ENCODE measurements around the gene NALCN. TPM values are rescaled to one million over a fixed set of nuclear protein-coding genes. Genes with fewer than 3 reads are reported as not detected.
"Not testable (repeated sequence)": the region's sequence is repeated elsewhere in the genome, so short reads cannot be mapped to it uniquely, and the experiment has no call there.

Gene NALCN
- total and polyA plus RNA-seq, 2 experiments from 2014 or later = 0.33 to 0.57 TPM

DNA sequence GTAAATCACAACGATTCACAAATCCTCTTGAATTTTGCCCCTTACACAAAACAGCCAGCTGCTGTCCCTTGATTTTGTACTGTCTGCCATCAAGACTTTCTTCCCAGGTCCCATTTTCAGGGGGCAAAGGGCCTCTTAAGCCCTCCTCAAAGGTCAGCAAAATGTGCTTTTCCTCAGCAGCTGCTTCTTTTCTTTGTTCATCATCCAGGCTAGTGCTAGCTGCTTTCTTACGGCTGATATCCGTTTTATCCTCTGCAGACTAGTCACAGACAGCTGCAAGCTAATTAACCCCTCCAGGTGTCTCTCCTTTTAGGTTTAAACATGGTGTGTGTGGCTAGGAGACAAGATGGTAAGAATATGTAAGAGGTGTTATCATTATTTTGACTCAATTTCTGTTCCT lies 90.9 kb downstream of the NALCN start:
- no peaks in the 10 kb centered on the region for H3K9me3 ChIP-seq (ENCODE audit: low read depth)
- no peak overlapping the region for H3K27ac ChIP-seq
- WGBS (ENCODE audit: low lambda C conversion rate, missing lambda C conversion rate) = 50% methylated on average over 3 of the region's 3 CpGs
- H2AFZ ChIP-seq = no peak overlapping the region
- H4K20me1 ChIP-seq (ENCODE audit: insufficient read depth, poor library complexity, severe bottlenecking) = no peaks in the 10 kb centered on the region
- no peaks in the 10 kb centered on the region for H3K27me3 ChIP-seq
- no peaks in the 10 kb centered on the region for H3K4me1 ChIP-seq (ENCODE audit: insufficient read depth)
- no peaks in the 10 kb centered on the region for H3K79me2 ChIP-seq
- H3K9me2 ChIP-seq (replicated peaks; ENCODE audit: insufficient read depth) = no peaks in the 10 kb centered on the region
- no peak overlapping the region for H3K4me3 ChIP-seq
- no peak overlapping the region for H3K4me2 ChIP-seq
- DNase-seq (ENCODE audit: low spot score) = no peak
- TF ChIP-seq, protein P1, sequence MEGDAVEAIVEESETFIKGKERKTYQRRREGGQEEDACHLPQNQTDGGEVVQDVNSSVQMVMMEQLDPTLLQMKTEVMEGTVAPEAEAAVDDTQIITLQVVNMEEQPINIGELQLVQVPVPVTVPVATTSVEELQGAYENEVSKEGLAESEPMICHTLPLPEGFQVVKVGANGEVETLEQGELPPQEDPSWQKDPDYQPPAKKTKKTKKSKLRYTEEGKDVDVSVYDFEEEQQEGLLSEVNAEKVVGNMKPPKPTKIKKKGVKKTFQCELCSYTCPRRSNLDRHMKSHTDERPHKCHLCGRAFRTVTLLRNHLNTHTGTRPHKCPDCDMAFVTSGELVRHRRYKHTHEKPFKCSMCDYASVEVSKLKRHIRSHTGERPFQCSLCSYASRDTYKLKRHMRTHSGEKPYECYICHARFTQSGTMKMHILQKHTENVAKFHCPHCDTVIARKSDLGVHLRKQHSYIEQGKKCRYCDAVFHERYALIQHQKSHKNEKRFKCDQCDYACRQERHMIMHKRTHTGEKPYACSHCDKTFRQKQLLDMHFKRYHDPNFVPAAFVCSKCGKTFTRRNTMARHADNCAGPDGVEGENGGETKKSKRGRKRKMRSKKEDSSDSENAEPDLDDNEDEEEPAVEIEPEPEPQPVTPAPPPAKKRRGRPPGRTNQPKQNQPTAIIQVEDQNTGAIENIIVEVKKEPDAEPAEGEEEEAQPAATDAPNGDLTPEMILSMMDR (IDR thresholded peaks at IDR 0.05; ENCODE audit: poor library complexity) = no peak
- TF ChIP-seq EZH2 (IDR thresholded peaks at IDR 0.05; ENCODE audit: borderline replicate concordance) (no peak), EZH2phosphoT487 (IDR thresholded peaks at IDR 0.05; ENCODE audit: low read depth, severe bottlenecking, unreplicated experiment) (no peak)
- H3K36me3 ChIP-seq (replicated peaks; ENCODE audit: insufficient read depth, low read depth) = no peaks in the 10 kb centered on the region

DNA sequence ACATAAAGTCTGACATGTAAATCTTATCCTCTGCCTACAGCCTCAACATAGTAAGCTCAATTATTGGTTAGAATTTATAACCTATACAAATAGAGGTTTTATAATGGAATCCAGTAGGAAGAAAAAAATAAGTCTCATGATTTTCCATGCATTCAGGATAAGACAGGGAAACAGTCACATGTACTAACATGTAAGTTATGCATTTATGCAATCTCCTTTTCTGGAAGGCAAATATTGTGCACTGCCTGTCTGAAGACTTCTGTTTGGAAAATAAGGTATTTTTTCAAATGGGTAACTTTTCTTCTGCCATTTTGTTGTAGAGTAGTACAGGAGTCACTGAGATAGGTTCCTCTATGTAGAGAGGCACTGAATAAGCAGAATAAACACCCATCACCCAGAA lies 92.7 kb downstream of the NALCN start:
- Histone ChIP-seq H3K4me2 (no peak overlapping the region), H3K4me3 (no peak overlapping the region), H3K36me3 (replicated peaks; ENCODE audit: insufficient read depth, low read depth) (no peaks in the 10 kb centered on the region), H3K4me1 (ENCODE audit: insufficient read depth) (no peaks in the 10 kb centered on the region), H3K27ac (no peak overlapping the region), H3K9me2 (replicated peaks; ENCODE audit: insufficient read depth) (no peaks in the 10 kb centered on the region), H4K20me1 (ENCODE audit: insufficient read depth, poor library complexity, severe bottlenecking) (no peaks in the 10 kb centered on the region), H2AFZ (no peak overlapping the region), H3K27me3 (no peaks in the 10 kb centered on the region), H3K9me3 (ENCODE audit: low read depth) (no peaks in the 10 kb centered on the region), H3K79me2 (no peaks in the 10 kb centered on the region)
- no peak for DNase-seq (ENCODE audit: low spot score)
- TF ChIP-seq EZH2 (IDR thresholded peaks at IDR 0.05; ENCODE audit: borderline replicate concordance) (no peak), EZH2phosphoT487 (IDR thresholded peaks at IDR 0.05; ENCODE audit: low read depth, severe bottlenecking, unreplicated experiment) (no peak)
- TF ChIP-seq, protein P1 (IDR thresholded peaks at IDR 0.05; ENCODE audit: poor library complexity) = no peak

DNA sequence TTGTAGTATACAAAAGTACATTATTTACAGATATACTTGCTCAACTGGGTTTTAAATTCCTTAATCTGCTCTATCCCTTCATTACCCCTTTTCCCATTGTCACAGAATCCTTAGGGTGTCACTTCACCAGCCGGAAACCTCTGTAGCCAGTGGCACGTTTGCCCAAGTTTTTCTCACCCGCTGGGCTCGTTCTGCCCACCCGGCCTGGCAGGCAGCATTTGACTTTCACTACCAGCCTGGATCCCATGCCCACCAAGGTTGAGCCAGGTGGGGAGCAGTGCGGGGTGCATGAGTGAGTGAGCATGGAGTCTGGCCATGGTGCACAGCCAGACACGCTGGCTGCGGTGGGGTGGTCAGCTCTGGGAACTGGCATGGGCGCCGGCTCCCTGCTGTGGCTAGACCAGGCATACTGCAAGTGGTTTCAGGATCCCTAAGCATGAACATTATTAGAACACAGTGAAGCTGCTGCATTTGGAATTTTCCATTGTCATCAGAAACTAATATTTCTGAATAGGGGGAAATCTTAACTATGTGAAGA lies 98.3 kb downstream of the NALCN start:
- H4K20me1 ChIP-seq (ENCODE audit: insufficient read depth, poor library complexity, severe bottlenecking) = no peaks in the 10 kb centered on the region
- no peak for DNase-seq (ENCODE audit: low spot score)
- 97% methylated on average over 10 of the region's 10 CpGs for WGBS (ENCODE audit: low lambda C conversion rate, missing lambda C conversion rate)
- H3K36me3 ChIP-seq (replicated peaks; ENCODE audit: insufficient read depth, low read depth) = no peaks in the 10 kb centered on the region
- no peak overlapping the region for H2AFZ ChIP-seq
- no peaks in the 10 kb centered on the region for H3K27me3 ChIP-seq
- TF ChIP-seq EZH2 (IDR thresholded peaks at IDR 0.05; ENCODE audit: borderline replicate concordance) (no peak), EZH2phosphoT487 (IDR thresholded peaks at IDR 0.05; ENCODE audit: low read depth, severe bottlenecking, unreplicated experiment) (no peak)
- TF ChIP-seq, protein P1 (IDR thresholded peaks at IDR 0.05; ENCODE audit: poor library complexity) = no peak
- H3K4me3 ChIP-seq = no peak overlapping the region
- H3K79me2 ChIP-seq = no peaks in the 10 kb centered on the region
- H3K9me3 ChIP-seq (ENCODE audit: low read depth) = no peaks in the 10 kb centered on the region
- no peaks in the 10 kb centered on the region for H3K4me1 ChIP-seq (ENCODE audit: insufficient read depth)
- H3K4me2 ChIP-seq = no peak overlapping the region
- H3K27ac ChIP-seq = no peak overlapping the region
- no peaks in the 10 kb centered on the region for H3K9me2 ChIP-seq (replicated peaks; ENCODE audit: insufficient read depth)

DNA sequence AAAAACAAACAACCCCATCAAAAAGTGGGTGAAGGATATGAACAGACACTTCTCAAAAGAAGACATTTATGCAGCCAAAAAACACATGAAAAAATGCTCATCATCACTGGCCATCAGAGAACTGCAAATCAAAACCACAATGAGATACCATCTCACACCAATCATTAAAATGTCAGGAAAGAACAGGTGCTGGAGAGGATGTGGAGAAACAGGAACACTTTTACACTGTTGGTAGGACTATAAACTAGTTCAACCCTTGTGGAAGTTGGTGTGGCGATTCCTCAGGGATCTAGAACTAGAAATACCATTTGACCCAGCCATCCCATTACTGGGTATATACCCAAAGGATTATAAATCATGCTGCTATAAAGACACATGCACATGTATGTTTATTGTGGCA lies 102.8 kb downstream of the NALCN start:
- not testable (repeated sequence) for H4K20me1 ChIP-seq (ENCODE audit: insufficient read depth, poor library complexity, severe bottlenecking); DNase-seq (ENCODE audit: low spot score); H3K9me3 ChIP-seq (ENCODE audit: low read depth); H3K79me2 ChIP-seq; H3K27ac ChIP-seq; H3K4me3 ChIP-seq; H3K27me3 ChIP-seq; H3K4me1 ChIP-seq (ENCODE audit: insufficient read depth); H2AFZ ChIP-seq; H3K36me3 ChIP-seq (replicated peaks; ENCODE audit: insufficient read depth, low read depth); H3K4me2 ChIP-seq; H3K9me2 ChIP-seq (replicated peaks; ENCODE audit: insufficient read depth)
- WGBS (ENCODE audit: low lambda C conversion rate, missing lambda C conversion rate) = 87% methylated on average over 1 of the region's 1 CpG

Measured in hepatocyte (in vitro differentiated cells).